ENCODE measurements around the gene ADGRB3. TPM values are rescaled to one million over a fixed set of nuclear protein-coding genes. Genes with fewer than 3 reads are reported as not detected.
"Not testable (repeated sequence)": the region's sequence is repeated elsewhere in the genome, so short reads cannot be mapped to it uniquely, and the experiment has no call there.

Gene ADGRB3
- total and polyA plus RNA-seq, 7 donors, result 0.60 to 11.5 (median 9.7) TPM; not detected in 1

DNA sequence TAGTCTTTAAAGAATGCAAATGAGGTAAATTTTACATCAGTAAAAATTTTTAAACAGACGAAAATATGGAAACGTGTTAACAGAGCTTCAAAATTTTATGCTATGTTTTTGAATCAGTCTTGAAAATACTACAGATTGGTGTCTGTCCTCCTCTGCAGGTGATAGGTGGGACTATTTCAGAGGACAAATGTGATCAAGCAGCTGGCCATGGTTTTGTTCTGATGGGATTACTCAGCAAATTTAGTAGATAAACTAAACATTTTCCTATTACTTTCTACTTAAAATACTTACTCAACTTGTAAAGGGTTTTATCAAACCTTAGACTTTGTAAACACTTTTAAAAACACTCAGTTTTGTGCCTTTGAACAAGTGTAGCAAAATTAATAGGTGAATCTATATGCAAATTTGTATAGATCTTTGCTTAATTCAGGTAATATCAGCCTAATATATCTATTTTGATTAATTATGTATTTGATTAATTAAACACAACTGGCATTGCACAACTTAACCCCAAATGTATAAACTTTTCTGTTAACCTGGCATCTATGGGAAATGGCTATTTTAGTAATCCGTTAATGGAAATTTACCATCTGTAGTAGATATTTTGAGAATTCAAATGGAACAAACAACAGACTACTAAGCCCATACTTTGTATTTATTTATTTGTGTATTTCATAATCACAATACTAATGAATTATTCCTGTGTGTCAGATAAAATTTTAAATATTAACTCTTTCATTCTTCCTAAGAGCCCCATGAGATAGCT, 22.5 kb downstream of the ADGRB3 start:
- intact Hi-C loops (cut with DNase I), result no loop called here
- TF ChIP-seq, protein P1, sequence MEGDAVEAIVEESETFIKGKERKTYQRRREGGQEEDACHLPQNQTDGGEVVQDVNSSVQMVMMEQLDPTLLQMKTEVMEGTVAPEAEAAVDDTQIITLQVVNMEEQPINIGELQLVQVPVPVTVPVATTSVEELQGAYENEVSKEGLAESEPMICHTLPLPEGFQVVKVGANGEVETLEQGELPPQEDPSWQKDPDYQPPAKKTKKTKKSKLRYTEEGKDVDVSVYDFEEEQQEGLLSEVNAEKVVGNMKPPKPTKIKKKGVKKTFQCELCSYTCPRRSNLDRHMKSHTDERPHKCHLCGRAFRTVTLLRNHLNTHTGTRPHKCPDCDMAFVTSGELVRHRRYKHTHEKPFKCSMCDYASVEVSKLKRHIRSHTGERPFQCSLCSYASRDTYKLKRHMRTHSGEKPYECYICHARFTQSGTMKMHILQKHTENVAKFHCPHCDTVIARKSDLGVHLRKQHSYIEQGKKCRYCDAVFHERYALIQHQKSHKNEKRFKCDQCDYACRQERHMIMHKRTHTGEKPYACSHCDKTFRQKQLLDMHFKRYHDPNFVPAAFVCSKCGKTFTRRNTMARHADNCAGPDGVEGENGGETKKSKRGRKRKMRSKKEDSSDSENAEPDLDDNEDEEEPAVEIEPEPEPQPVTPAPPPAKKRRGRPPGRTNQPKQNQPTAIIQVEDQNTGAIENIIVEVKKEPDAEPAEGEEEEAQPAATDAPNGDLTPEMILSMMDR (IDR thresholded peaks at IDR 0.05), result no peak
- TF ChIP-seq EP300 (IDR thresholded peaks at IDR 0.05) (no peak), POLR2AphosphoS5 (IDR thresholded peaks at IDR 0.05) (no peak), POLR2A (IDR thresholded peaks at IDR 0.05) (no peak)

DNA sequence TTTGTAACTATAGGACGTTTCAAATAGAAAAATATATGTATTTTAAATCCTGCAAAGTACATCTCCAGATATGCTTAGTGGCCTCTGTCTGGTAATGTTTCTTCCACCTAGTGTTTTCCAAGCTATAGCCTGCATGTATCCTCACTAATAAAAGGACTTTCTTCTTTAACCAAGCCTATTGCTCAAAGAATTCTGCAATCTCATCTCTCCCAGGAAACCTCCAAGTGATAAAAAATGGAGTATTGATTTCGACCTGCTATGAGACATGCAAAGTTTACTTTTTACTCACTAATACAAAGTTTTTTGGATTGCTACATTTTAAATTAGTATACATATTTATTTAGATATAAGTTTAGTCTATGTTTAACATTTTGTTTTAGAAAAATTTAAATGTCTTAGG, 23.3 kb downstream of the ADGRB3 start:
- intact Hi-C loops (cut with DNase I), result no loop called here
- no peaks in the 10 kb centered on the region for H3K9me3 ChIP-seq
- no peaks in the 10 kb centered on the region for H3K4me1 ChIP-seq
- TF ChIP-seq EP300 (IDR thresholded peaks at IDR 0.05) (no peak), POLR2A (IDR thresholded peaks at IDR 0.05) (no peak), POLR2AphosphoS5 (IDR thresholded peaks at IDR 0.05) (no peak)
- TF ChIP-seq, protein P1 (IDR thresholded peaks at IDR 0.05), result no peak
- H3K27ac ChIP-seq, result no peak overlapping the region
- 37 to 72% methylated on average over 2 of the region's 2 CpGs for WGBS, 2 donors
- H3K27me3 ChIP-seq, result no peaks in the 10 kb centered on the region
- DNase-seq, result no peak
- H3K4me3 ChIP-seq, result no peak overlapping the region
- H3K36me3 ChIP-seq, result no peaks in the 10 kb centered on the region

More for the DNA sequence above, 22.5 kb downstream of the ADGRB3 start:
- H3K4me1 ChIP-seq, result no peaks in the 10 kb centered on the region
- no peaks in the 10 kb centered on the region for H3K27me3 ChIP-seq
- DNase-seq, result no peak
- 55 to 82% methylated on average over 3 of the region's 3 CpGs for WGBS, 2 donors
- H3K27ac ChIP-seq, result no peak overlapping the region
- H3K4me3 ChIP-seq, result no peak overlapping the region
- H3K36me3 ChIP-seq, result no peaks in the 10 kb centered on the region
- no peaks in the 10 kb centered on the region for H3K9me3 ChIP-seq

DNA sequence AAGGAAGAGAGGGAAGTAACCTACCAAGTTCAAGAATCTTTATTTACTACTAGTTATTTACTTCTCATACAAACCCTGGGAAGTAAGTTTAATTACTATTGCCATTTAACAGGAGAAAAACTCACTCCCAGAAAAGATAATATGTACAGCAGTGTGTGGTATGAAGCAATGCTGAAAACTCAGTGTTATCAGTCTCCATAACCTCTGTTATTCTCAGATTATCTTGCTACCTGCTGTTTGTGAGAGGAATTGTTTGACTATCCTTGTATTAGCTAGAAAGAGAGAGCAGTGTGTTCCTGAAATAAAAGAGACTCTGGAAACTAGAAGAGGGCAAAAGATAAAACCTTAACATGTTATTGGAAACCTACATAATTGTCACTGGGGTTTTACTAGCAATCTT, 38.2 kb downstream of the ADGRB3 start:
- TF ChIP-seq POLR2AphosphoS5 (IDR thresholded peaks at IDR 0.05) (no peak), EP300 (IDR thresholded peaks at IDR 0.05) (no peak), POLR2A (IDR thresholded peaks at IDR 0.05) (no peak)
- TF ChIP-seq, protein P1 (IDR thresholded peaks at IDR 0.05), result no peak
- Histone ChIP-seq H3K27me3 (no peaks in the 10 kb centered on the region), H3K36me3 (no peaks in the 10 kb centered on the region), H3K27ac (no peak overlapping the region), H3K4me3 (no peak overlapping the region), H3K4me1 (no peaks in the 10 kb centered on the region), H3K9me3 (no peaks in the 10 kb centered on the region)
- intact Hi-C loops (cut with DNase I), result no loop called here
- DNase-seq, result no peak

DNA sequence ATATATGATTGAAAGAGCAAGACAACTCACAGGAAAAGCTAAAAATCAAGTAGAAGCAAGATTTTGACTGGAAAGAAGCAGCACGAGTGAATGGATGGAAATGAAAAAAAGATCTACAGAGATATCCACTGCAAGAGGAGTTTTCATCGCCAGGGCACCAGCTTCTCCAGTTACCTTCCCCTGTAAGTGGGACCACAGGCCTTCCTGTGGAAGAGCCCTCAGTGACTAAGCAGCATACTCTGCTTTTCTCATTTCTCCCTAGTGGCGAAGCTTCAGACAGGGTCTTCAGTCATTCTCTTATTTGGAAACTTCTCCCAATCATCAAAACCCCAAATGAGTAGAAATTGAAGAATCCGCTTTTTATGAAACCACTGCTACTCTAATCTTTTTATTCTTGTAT, 40.5 kb downstream of the ADGRB3 start:
- H3K4me1 ChIP-seq, result no peaks in the 10 kb centered on the region
- intact Hi-C loops (cut with DNase I), result no loop called here

DNA sequence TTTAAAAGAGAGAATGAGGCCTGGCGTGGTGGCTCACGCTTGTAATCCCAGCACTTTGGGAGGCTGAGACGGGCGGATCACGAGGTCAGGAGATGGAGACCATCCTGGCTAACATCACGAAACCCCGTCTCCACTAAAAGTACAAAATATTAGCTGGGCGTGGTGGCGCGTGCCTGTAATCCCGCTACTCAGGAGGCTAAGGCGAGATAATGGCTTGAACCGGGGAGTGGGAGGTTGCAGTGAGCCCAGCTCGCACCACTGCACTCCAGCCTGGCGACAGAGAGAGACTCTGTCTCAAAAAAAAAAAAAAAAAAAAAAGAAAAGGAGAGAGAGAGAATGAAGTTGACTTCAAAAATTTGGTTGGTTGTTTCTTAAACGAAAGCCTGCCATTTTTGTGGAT, 41.0 kb downstream of the ADGRB3 start:
- H3K36me3 ChIP-seq; H3K27ac ChIP-seq; H3K4me3 ChIP-seq; H3K27me3 ChIP-seq; DNase-seq; H3K4me1 ChIP-seq; intact Hi-C loops (cut with DNase I); H3K9me3 ChIP-seq: not testable (repeated sequence)
- WGBS, 2 donors, result 87 to 91% methylated on average over 16 of the region's 16 CpGs

More for the DNA sequence above, 40.5 kb downstream of the ADGRB3 start:
- TF ChIP-seq EP300 (IDR thresholded peaks at IDR 0.05) (no peak), POLR2AphosphoS5 (IDR thresholded peaks at IDR 0.05) (no peak), POLR2A (IDR thresholded peaks at IDR 0.05) (no peak)
- TF ChIP-seq, protein P1 (IDR thresholded peaks at IDR 0.05), result no peak
- H3K36me3 ChIP-seq, result no peaks in the 10 kb centered on the region
- H3K27ac ChIP-seq, result no peak overlapping the region
- 70 to 81% methylated on average over 4 of the region's 4 CpGs for WGBS, 2 donors
- DNase-seq, result no peak
- H3K4me3 ChIP-seq, result no peak overlapping the region
- no peaks in the 10 kb centered on the region for H3K27me3 ChIP-seq
- H3K9me3 ChIP-seq, result no peaks in the 10 kb centered on the region

Measured in sigmoid colon (tissue), 7 donors.